Liver (tissue), 9 donors: ENCODE results near the gene MTA3. TPM values are rescaled to one million over a fixed set of nuclear protein-coding genes. Genes with fewer than 3 reads are reported as not detected.

Source experiments
- DNase-seq: peaks from one replicate; pipeline ENCODE4 v3.0.0-alpha.2; 2017; ENCODE audit warnings: low spot score
- H3K27ac ChIP-seq, 2 donors: one replicate each; pipeline ENCODE4 v1.7.0; 2013; ENCODE audit warnings: inconsistent platforms in 2 of 2, low read length in 2 of 2, control low read depth in 1 of 2, low read depth in 1 of 2, mild to moderate bottlenecking in 1 of 2
- H3K27me3 ChIP-seq, 4 donors: one replicate each; pipeline versions ENCODE4 v1.6.1 to v1.7.0; 2013; ENCODE audit warnings: low read length in 3 of 4, inconsistent platforms in 1 of 4, mild to moderate bottlenecking in 1 of 4, moderate library complexity in 1 of 4; ENCODE audit not compliant: control insufficient read depth in 4 of 4, insufficient read depth in 4 of 4
- H3K36me3 ChIP-seq, 4 donors: one replicate each; pipeline versions ENCODE4 v1.6.1 to v1.7.0; 2013; ENCODE audit warnings: low read length in 3 of 4, mild to moderate bottlenecking in 3 of 4, low read depth in 1 of 4, moderate library complexity in 1 of 4; ENCODE audit not compliant: control insufficient read depth in 4 of 4, insufficient read depth in 3 of 4
- H3K4me1 ChIP-seq, 4 donors: one replicate each; pipeline versions ENCODE4 v1.6.1 to v1.7.0; 2013; ENCODE audit warnings: low read length in 3 of 4, mild to moderate bottlenecking in 3 of 4, moderate library complexity in 1 of 4; ENCODE audit not compliant: control insufficient read depth in 4 of 4, insufficient read depth in 4 of 4
- H3K4me3 ChIP-seq, 3 donors: one replicate each; pipeline versions ENCODE4 v1.6.1 to v1.7.0; 2013; ENCODE audit warnings: low read length in 3 of 3, control low read depth in 1 of 3, low read depth in 1 of 3, mild to moderate bottlenecking in 1 of 3
- H3K9ac ChIP-seq, 2 donors: one replicate each; pipeline ENCODE4 v1.7.0; 2013; ENCODE audit warnings: low read length in 2 of 2, mild to moderate bottlenecking in 2 of 2, moderate library complexity in 2 of 2, control low read depth in 1 of 2, low read depth in 1 of 2
- H3K9me3 ChIP-seq, 4 donors: one replicate each; pipeline versions ENCODE4 v1.6.1 to v1.7.0; 2013; ENCODE audit warnings: low read length in 3 of 4; ENCODE audit not compliant: control insufficient read depth in 4 of 4
- ATF3 ChIP-seq: IDR thresholded peaks from 2 replicates; pipeline ENCODE4 v1.6.1; 2016; ENCODE audit warnings: antibody characterized with exemption
- FOXA1 ChIP-seq: IDR thresholded peaks from 2 replicates; pipeline ENCODE4 v1.6.1; 2016; ENCODE audit warnings: antibody characterized with exemption
- FOXA2 ChIP-seq: IDR thresholded peaks from 2 replicates; pipeline ENCODE4 v1.6.1; 2016; ENCODE audit warnings: antibody characterized with exemption
- GABPA ChIP-seq, 2 donors: IDR thresholded peaks in 1 of 2; conservative IDR thresholded peaks in 1 of 2; 2 replicates each; pipeline ENCODE4 v1.6.1; 2016; ENCODE audit warnings: antibody characterized with exemption in 2 of 2, mild to moderate bottlenecking in 1 of 2, moderate library complexity in 1 of 2
- HNF4A ChIP-seq, 2 donors: conservative IDR thresholded peaks; 2 replicates each; pipeline ENCODE4 v1.6.1; 2016; ENCODE audit warnings: antibody characterized with exemption in 2 of 2, mild to moderate bottlenecking in 2 of 2
- HNF4G ChIP-seq: IDR thresholded peaks from 2 replicates; pipeline ENCODE4 v1.6.1; 2016; ENCODE audit warnings: antibody characterized with exemption
- JUND ChIP-seq, 2 donors: IDR thresholded peaks; 2 replicates each; pipeline ENCODE4 v1.6.1; 2016; ENCODE audit warnings: antibody characterized with exemption in 2 of 2
- NR2F2 ChIP-seq: IDR thresholded peaks from 2 replicates; pipeline ENCODE4 v1.6.1; 2016; ENCODE audit warnings: antibody characterized with exemption
- RAD21 ChIP-seq, 2 donors: IDR thresholded peaks; 2 replicates each; pipeline ENCODE4 v1.6.1; 2016; ENCODE audit warnings: antibody characterized with exemption in 2 of 2, mild to moderate bottlenecking in 2 of 2
- RXRA ChIP-seq, 2 donors: IDR thresholded peaks; 2 replicates each; pipeline ENCODE4 v1.6.1; 2017 to 2018; ENCODE audit warnings: antibody characterized with exemption in 2 of 2, mild to moderate bottlenecking in 1 of 2
- SP1 ChIP-seq: IDR thresholded peaks from 2 replicates; pipeline ENCODE4 v1.6.1; 2018; ENCODE audit warnings: antibody characterized with exemption, mild to moderate bottlenecking
- YY1 ChIP-seq: IDR thresholded peaks from 2 replicates; pipeline ENCODE4 v1.6.1; 2016; ENCODE audit warnings: antibody characterized with exemption, mild to moderate bottlenecking
- WGBS: extraction: QIAGEN DNeasy Blood & Tissue Kit; methylation state at CpG from one replicate; pipeline ENCODE4 v1.1.7; 2013; 5-methylcytosine and 5-hydroxymethylcytosine counted together
- polyA plus RNA-seq, 2 donors: library from polyadenylated mRNA; stranded (reverse) in 1 of 2; unstranded in 1 of 2; fragments of 200-250 nt in 1 of 2; fragments of >200 nt in 1 of 2; fragmentation: Nextera tagmentation in 1 of 2; extraction: Ambion mirVana in 1 of 2; gene quantifications; one replicate each; pipeline versions ENCODE4 v1.2.1 to v1.2.3, GENCODE V29; 2013 to 2015
- total RNA-seq, 2 donors: library from RNA; depleted of rRNA; stranded (reverse); fragments of >200 nt; gene quantifications; one replicate each; pipeline ENCODE4 v1.2.3, GENCODE V29; 2014
- TF ChIP-seq, protein P1 (sequence below): IDR thresholded peaks from 2 replicates; pipeline ENCODE4 v1.6.1; 2016; ENCODE audit warnings: antibody characterized with exemption, mild to moderate bottlenecking
- TF ChIP-seq, protein P2 (sequence below): IDR thresholded peaks from 2 replicates; pipeline ENCODE4 v1.6.1; 2016; ENCODE audit warnings: antibody characterized with exemption
- TF ChIP-seq, protein P3 (sequence below): fragments of 150-350 bp; IDR thresholded peaks from 2 replicates; pipeline ENCODE4 v1.5.1; 2017; ENCODE audit warnings: improper control_type of control experiment, low read depth, low read length; ENCODE audit not compliant: missing input control
- TF ChIP-seq, protein P4 (sequence below): IDR thresholded peaks from 2 replicates; pipeline ENCODE4 v1.6.1; 2016; ENCODE audit warnings: antibody characterized with exemption
- donor health status: healthy.
- donor health status: healthy.
- donor health status: healthy.
- donor health status: healthy.
- donor health status: healthy.

The MTA3 gene
- total and polyA plus RNA-seq, 4 donors, result 5.5 to 10.3 (median 6.8) TPM

- H3K36me3 ChIP-seq, result no peaks in the 10 kb centered on the region
- WGBS, result 97% methylated on average over 3 of the region's 3 CpGs
- no peaks in the 10 kb centered on the region for H3K9me3 ChIP-seq
- no peak overlapping the region for H3K27ac ChIP-seq
- H3K4me1 ChIP-seq, result no peaks in the 10 kb centered on the region
- no peak overlapping the region for H3K9ac ChIP-seq
- DNase-seq, result no peak
- no peak overlapping the region for H3K4me3 ChIP-seq
- TF ChIP-seq SP1, result no peak
- no peak for TF ChIP-seq HNF4A (conservative IDR thresholded peaks at IDR 0.05)
- no peak for TF ChIP-seq RXRA (IDR thresholded peaks at IDR 0.05)
- TF ChIP-seq ATF3, result no peak
- TF ChIP-seq, protein P1, sequence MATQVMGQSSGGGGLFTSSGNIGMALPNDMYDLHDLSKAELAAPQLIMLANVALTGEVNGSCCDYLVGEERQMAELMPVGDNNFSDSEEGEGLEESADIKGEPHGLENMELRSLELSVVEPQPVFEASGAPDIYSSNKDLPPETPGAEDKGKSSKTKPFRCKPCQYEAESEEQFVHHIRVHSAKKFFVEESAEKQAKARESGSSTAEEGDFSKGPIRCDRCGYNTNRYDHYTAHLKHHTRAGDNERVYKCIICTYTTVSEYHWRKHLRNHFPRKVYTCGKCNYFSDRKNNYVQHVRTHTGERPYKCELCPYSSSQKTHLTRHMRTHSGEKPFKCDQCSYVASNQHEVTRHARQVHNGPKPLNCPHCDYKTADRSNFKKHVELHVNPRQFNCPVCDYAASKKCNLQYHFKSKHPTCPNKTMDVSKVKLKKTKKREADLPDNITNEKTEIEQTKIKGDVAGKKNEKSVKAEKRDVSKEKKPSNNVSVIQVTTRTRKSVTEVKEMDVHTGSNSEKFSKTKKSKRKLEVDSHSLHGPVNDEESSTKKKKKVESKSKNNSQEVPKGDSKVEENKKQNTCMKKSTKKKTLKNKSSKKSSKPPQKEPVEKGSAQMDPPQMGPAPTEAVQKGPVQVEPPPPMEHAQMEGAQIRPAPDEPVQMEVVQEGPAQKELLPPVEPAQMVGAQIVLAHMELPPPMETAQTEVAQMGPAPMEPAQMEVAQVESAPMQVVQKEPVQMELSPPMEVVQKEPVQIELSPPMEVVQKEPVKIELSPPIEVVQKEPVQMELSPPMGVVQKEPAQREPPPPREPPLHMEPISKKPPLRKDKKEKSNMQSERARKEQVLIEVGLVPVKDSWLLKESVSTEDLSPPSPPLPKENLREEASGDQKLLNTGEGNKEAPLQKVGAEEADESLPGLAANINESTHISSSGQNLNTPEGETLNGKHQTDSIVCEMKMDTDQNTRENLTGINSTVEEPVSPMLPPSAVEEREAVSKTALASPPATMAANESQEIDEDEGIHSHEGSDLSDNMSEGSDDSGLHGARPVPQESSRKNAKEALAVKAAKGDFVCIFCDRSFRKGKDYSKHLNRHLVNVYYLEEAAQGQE, result no peak
- no peak for TF ChIP-seq FOXA2
- no peaks in the 10 kb centered on the region for H3K27me3 ChIP-seq
These were observed 179.0 kb downstream of the MTA3 start for GRCh38 chr2:42747422-42747821.

DNA sequence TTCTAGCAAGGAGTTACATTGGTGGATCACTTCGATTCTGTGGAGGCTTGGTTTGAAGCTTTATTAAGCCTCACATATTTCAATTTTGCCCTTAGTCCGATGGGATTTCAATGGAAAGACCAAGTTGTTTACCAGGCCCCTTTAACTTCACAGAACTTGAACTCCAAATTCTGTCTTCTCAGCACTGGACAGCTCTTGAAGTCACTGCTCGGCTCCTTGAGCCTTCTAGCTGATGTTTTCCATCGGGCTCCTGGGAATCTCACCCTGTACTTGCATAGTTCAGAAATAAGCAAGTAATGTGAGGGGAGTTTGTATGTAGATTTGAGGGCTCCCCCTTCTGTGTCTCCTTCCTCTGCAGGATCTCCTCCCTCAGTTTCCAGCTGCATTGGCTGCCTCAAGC lies 180.4 kb downstream of the MTA3 start:
- no peak for TF ChIP-seq HNF4A (conservative IDR thresholded peaks at IDR 0.05)
- TF ChIP-seq FOXA1, result no peak
- no peak for TF ChIP-seq RAD21 (IDR thresholded peaks at IDR 0.05)
- TF ChIP-seq JUND (IDR thresholded peaks at IDR 0.05), result no peak
- no peak for TF ChIP-seq YY1
- TF ChIP-seq, protein P1, result no peak
- TF ChIP-seq, protein P2, sequence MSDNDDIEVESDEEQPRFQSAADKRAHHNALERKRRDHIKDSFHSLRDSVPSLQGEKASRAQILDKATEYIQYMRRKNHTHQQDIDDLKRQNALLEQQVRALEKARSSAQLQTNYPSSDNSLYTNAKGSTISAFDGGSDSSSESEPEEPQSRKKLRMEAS, result no peak
- TF ChIP-seq, protein P3, sequence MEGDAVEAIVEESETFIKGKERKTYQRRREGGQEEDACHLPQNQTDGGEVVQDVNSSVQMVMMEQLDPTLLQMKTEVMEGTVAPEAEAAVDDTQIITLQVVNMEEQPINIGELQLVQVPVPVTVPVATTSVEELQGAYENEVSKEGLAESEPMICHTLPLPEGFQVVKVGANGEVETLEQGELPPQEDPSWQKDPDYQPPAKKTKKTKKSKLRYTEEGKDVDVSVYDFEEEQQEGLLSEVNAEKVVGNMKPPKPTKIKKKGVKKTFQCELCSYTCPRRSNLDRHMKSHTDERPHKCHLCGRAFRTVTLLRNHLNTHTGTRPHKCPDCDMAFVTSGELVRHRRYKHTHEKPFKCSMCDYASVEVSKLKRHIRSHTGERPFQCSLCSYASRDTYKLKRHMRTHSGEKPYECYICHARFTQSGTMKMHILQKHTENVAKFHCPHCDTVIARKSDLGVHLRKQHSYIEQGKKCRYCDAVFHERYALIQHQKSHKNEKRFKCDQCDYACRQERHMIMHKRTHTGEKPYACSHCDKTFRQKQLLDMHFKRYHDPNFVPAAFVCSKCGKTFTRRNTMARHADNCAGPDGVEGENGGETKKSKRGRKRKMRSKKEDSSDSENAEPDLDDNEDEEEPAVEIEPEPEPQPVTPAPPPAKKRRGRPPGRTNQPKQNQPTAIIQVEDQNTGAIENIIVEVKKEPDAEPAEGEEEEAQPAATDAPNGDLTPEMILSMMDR, result no peak
- no peak for TF ChIP-seq GABPA (IDR thresholded peaks at IDR 0.05 in 1 of 2, conservative IDR thresholded peaks at IDR 0.05 in 1 of 2)
- TF ChIP-seq HNF4G, result no peak
- no peak for TF ChIP-seq ATF3
- no peak for TF ChIP-seq NR2F2
- TF ChIP-seq, protein P4, sequence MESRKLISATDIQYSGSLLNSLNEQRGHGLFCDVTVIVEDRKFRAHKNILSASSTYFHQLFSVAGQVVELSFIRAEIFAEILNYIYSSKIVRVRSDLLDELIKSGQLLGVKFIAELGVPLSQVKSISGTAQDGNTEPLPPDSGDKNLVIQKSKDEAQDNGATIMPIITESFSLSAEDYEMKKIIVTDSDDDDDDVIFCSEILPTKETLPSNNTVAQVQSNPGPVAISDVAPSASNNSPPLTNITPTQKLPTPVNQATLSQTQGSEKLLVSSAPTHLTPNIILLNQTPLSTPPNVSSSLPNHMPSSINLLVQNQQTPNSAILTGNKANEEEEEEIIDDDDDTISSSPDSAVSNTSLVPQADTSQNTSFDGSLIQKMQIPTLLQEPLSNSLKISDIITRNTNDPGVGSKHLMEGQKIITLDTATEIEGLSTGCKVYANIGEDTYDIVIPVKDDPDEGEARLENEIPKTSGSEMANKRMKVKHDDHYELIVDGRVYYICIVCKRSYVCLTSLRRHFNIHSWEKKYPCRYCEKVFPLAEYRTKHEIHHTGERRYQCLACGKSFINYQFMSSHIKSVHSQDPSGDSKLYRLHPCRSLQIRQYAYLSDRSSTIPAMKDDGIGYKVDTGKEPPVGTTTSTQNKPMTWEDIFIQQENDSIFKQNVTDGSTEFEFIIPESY, result no peak
- Histone ChIP-seq H3K4me3 (no peak overlapping the region), H3K9ac (no peak overlapping the region), H3K36me3 (no peaks in the 10 kb centered on the region), H3K27me3 (no peaks in the 10 kb centered on the region), H3K9me3 (no peaks in the 10 kb centered on the region), H3K4me1 (peaks cover 3 to 10% (median 7%) of the 10 kb centered on the region in 4 donors), H3K27ac (no peak overlapping the region)
- DNase-seq, result no peak
- WGBS, result 95% methylated on average over 4 of the region's 4 CpGs
